Breast epithelium (tissue), 3 donors: ENCODE results near the gene HTRA3.

Source experiments
- CTCF ChIP-seq, 3 donors: fragments of 450-650 bp; IDR thresholded peaks; one replicate each; pipeline ENCODE4 v1.5.1; 2016 to 2017; ENCODE audit warnings: antibody characterized with exemption in 3 of 3, mild to moderate bottlenecking in 3 of 3, moderate library complexity in 3 of 3
- POLR2A ChIP-seq: fragments of 450-650 bp; IDR thresholded peaks from one replicate; pipeline ENCODE4 v1.6.1; 2016; ENCODE audit warnings: antibody characterized with exemption, mild to moderate bottlenecking, moderate library complexity
- POLR2AphosphoS5 ChIP-seq, 3 donors: sonication (generic); formaldehyde crosslinking; IDR thresholded peaks; one replicate each; pipeline ENCODE4 v1.6.1; 2017; ENCODE audit warnings: antibody characterized with exemption in 3 of 3

- no peak for TF ChIP-seq CTCF (IDR thresholded peaks at IDR 0.05)
- no peak for TF ChIP-seq POLR2AphosphoS5 (IDR thresholded peaks at IDR 0.05)
- no peak for TF ChIP-seq POLR2A
Observed at GRCh38 chr4:8351931-8352367, 82.4 kb downstream of the HTRA3 start.
